LNCaP clone FGC (cell line): Measurements from ENCODE around the gene SLC19A1.

Experiments
- DNase-seq: peaks from one replicate; pipeline ENCODE4 v3.0.0-alpha.2; 2011; ENCODE audit warnings: low read depth
- H3K4me3 ChIP-seq: 2 replicates; pipeline ENCODE4 v1.5.1; 2011; ENCODE audit warnings: mild to moderate bottlenecking, low read depth, low read length, control low read depth
- TF ChIP-seq, protein P1 (sequence below): IDR thresholded peaks from 2 replicates; pipeline ENCODE4 v1.5.1; 2012; ENCODE audit warnings: mild to moderate bottlenecking; ENCODE audit not compliant: control insufficient read depth, insufficient read depth; ENCODE audit errors: extremely low read depth

The SLC19A1 gene

DNA sequence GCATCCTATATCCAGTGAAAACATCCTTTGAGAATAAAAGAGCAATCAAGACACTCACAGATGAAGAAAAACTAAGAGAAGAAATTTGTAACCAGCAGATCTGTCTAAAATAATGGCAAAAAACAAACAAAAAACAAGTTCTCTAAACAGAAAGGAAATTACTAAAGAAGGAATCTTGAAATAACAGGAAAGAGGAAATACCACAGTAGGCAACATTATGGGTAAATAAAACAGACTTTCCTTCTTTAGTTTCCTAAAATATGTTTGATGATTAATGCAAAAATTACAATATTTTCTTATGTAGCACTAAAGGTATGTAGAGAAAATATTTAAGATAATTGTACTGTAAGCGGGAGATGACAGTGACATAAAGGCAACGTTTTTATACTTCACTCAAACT is 23.5 kb downstream of the SLC19A1 start:
- no peak overlapping the region for H3K4me3 ChIP-seq
- no peak for DNase-seq
- TF ChIP-seq, protein P1, sequence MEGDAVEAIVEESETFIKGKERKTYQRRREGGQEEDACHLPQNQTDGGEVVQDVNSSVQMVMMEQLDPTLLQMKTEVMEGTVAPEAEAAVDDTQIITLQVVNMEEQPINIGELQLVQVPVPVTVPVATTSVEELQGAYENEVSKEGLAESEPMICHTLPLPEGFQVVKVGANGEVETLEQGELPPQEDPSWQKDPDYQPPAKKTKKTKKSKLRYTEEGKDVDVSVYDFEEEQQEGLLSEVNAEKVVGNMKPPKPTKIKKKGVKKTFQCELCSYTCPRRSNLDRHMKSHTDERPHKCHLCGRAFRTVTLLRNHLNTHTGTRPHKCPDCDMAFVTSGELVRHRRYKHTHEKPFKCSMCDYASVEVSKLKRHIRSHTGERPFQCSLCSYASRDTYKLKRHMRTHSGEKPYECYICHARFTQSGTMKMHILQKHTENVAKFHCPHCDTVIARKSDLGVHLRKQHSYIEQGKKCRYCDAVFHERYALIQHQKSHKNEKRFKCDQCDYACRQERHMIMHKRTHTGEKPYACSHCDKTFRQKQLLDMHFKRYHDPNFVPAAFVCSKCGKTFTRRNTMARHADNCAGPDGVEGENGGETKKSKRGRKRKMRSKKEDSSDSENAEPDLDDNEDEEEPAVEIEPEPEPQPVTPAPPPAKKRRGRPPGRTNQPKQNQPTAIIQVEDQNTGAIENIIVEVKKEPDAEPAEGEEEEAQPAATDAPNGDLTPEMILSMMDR, result no peak

DNA sequence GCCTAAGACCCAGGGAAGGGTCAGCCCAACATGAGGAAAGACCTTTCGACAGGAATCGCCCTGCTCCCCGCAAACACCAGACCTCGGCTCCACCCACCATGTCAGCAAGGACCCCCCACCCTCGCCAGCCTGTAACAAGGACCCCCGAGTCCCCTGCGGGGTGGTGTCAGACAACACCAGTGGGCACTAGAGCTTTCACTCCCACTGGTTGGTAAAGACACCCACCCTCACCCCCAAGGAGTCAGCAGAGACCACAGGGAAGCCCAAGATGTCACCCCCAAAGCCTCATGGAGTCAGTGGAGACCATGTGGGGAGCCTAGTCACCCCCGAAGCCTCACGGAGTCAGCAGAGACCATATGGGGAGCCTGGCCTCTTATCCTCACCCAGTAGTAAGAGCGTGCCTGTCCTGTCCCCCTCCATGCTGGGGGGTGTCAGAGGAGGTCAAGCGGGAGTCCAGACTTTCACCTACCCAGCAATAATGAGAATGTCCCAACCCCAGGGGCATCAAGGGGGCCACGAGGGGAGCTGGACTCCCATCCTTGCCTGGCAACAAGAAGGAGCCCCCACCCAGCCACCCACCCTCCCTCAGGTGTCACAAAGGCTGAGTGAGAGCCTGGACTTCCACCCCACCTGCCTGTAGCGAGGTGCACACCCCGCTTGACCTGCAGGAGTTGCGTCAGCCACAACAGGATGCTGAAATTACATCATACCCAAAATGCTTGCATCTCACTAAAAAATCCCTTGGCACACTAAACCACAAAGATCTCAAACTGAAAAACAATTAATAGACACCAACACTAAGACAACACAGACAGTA is 24.8 kb downstream of the SLC19A1 start:
- no peak for DNase-seq
- TF ChIP-seq, protein P1, result no peak
- no peak overlapping the region for H3K4me3 ChIP-seq

DNA sequence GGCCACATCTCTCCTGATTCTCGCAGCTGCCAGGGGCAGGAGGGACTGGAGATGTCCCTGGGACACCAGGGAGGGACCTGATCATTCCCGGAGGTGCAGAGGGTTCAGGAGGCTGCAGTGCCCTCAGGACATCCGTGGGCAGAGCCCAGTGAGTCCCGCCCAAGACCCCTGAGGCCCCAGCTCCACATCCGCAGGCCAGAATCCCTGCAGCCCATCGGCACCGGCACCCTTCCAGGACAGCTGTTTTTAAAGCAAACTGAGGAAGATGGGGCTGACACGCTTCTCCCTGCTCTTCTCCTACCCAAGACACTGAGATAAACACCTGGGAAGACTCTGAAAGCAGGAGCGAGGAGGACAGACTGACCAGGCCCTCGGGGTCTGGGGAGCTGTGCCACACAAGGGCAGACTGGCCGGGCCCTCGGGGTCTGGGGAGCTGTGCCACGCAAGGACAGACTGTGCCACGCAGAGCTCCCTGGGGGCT is 25.5 kb downstream of the SLC19A1 start:
- DNase-seq, result no peak
- TF ChIP-seq, protein P1, result no peak
- H3K4me3 ChIP-seq, result no peak overlapping the region

DNA sequence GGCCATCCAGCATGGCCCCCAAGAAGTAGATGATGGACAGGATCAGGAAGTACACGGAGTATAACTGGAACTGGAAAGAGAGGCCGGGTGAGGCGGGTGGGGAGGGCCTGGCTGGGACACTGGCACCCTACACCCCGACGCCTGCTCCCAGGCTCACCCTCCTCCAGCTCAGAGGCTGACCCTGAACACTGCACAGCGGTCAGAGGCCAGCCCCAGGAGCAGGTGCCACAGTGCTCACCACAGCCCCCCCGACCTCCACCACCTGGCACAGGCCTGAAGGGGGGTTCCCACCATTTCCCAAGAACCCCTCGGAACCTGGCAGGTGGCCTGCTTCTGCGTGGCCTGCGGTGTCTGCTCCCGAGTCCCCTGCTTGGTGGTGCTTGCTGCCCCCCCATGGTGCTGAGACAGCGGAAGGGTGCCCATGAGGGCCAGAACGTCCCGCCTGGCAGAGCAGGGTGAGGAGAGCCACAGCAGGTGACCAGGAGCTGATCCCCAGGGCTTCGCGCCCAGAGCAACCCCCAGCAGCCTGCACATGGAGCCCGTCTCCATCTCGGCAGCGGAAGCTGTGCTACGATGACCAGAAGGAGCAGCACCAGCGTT is 26.1 kb downstream of the SLC19A1 start:
- no peak overlapping the region for H3K4me3 ChIP-seq
- no peak for DNase-seq
- TF ChIP-seq, protein P1, result no peak

DNA sequence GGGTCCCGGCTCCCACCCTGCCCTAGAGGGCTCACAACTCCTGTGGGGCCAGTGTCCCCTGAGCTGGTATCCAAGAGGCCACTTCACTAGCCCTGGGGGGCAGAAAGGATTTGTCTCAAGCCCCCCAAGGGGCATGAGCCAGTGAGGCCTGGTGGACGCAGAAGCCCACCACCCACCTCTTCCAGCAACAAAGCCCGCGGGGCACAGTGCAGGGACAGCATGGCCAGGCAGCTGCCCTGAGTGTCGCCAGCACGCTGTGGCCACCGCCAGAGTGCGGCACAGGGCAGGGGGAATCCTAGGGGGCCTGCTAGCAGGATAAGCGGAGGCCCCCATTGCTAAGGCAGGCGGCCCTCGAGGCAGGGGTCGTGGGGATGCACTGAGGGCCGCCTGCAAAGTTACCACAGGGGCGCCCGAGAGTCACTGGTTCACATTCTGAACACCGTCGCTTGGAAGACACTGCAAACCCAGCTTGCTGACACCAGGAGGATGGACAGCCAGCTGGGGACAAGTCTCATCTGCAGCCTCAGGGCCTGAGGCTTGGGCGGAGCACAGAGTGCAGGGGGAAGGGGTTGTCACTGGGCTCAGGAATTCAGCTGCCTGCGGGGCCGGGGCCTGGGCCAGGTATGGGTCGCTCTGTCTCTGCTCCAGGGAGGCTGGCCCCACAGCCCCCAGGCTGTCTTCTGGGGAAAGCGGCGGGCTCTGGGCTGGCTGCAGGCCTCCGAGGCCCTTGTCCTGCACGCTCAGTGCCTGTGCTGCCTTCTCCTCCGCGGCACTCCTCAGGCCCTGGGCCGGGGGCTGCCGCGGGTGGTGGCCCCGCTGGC is 26.8 kb downstream of the SLC19A1 start:
- TF ChIP-seq, protein P1, result no peak
- no peak for DNase-seq
- no peak overlapping the region for H3K4me3 ChIP-seq

DNA sequence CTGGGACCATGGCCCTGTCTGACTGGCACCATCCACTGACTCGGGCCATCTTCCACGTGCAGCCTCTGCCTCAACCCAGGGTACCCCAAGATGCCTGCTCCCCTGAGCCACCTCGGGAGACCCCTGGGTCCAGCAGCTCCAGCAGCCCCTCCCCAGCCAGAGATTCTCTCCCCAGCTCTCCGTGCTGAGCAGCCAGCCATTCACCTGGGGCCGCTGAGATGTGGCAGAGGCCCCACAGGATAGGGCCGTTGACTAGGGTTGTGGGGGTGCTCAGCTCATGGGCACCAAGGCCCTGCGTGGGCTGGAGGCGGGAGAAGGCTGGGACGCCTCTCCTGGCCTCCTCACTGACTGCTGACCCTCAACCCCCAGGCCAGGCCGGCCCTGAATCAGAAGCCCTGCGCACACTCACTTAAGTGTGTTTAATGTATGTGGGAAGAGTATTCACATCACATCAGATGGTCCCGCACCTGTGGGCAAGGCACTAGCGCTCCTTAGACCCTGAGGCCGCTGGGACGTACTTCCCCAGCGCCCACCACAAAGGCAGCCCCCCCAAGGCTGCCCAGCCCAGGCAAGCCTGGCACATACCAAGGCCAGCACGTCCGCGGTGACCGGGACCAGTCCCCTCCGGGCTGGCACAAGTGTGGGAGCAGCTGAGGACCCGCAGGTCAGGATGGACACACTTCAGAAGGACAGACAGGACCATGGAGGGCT is 27.8 kb downstream of the SLC19A1 start:
- DNase-seq, result no peak
- TF ChIP-seq, protein P1, result no peak
- peak overlapping the region; percentile 41 for H3K4me3 ChIP-seq
